Neural cell (in vitro differentiated cells): ENCODE results near the gene REPS2. TPM values are rescaled to one million over a fixed set of nuclear protein-coding genes. Genes with fewer than 3 reads are reported as not detected.

ENCODE experiments used
- H2AFZ ChIP-seq: fragments of 200-600, 300-800 bp; sonication (generic), shearing (Covaris generic); 2 replicates; pipeline ENCODE4 v1.6.0; 2014; ENCODE audit warnings: low read depth, mild to moderate bottlenecking, antibody characterized with exemption, low read length, moderate library complexity
- H3F3A ChIP-seq: fragments of 200-600 bp; shearing (Covaris generic); 2 replicates; pipeline ENCODE4 v1.6.1; 2016; ENCODE audit warnings: mild to moderate bottlenecking, moderate library complexity, mixed read lengths, antibody characterized with exemption, low read length; ENCODE audit not compliant: insufficient read depth, poor library complexity, severe bottlenecking
- H3K27ac ChIP-seq: fragments of 200-600, 300-800 bp; sonication (generic), shearing (Covaris generic); 2 replicates; pipeline ENCODE4 v1.5.1; 2014; ENCODE audit warnings: mild to moderate bottlenecking, low read length, moderate library complexity
- H3K27me3 ChIP-seq: fragments of 300-800, 200-600 bp; sonication (generic), shearing (Covaris generic); 2 replicates; pipeline ENCODE4 v1.6.0; 2014; ENCODE audit warnings: mild to moderate bottlenecking, low read depth, low read length, moderate library complexity; ENCODE audit not compliant: insufficient read depth
- H3K36me3 ChIP-seq: fragments of 300-800, 200-600 bp; sonication (generic), shearing (Covaris generic); 2 replicates; pipeline ENCODE4 v1.5.1; 2014; ENCODE audit warnings: mild to moderate bottlenecking, antibody characterized with exemption, low read length, moderate library complexity; ENCODE audit not compliant: insufficient read depth
- H3K4me2 ChIP-seq: fragments of 300-800, 200-600 bp; sonication (generic), shearing (Covaris generic); 2 replicates; pipeline ENCODE4 v1.6.0; 2014; ENCODE audit warnings: mild to moderate bottlenecking, low read length
- H3K4me3 ChIP-seq: fragments of 300-800, 200-600 bp; sonication (generic), shearing (Covaris generic); 2 replicates; pipeline ENCODE4 v1.5.1; 2014; ENCODE audit warnings: mild to moderate bottlenecking, low read length, moderate library complexity
- H3K79me2 ChIP-seq: fragments of 200-600 bp; shearing (Covaris generic); replicated peaks from 2 replicates; pipeline ENCODE4 v1.6.0; 2014; ENCODE audit warnings: mild to moderate bottlenecking, low read length, moderate library complexity; ENCODE audit not compliant: insufficient read depth
- H3K9ac ChIP-seq: fragments of 300-800, 200-600 bp; sonication (generic), shearing (Covaris generic); 2 replicates; pipeline ENCODE4 v1.6.1; 2016; ENCODE audit warnings: mild to moderate bottlenecking, low read length, mixed read lengths
- H3K9me2 ChIP-seq: fragments of 200-600 bp; shearing (Covaris generic); 2 replicates; pipeline ENCODE4 v1.6.1; 2016; ENCODE audit warnings: mild to moderate bottlenecking, low read length, mixed read lengths; ENCODE audit not compliant: insufficient read depth
- H3K9me3 ChIP-seq: fragments of 200-600, 300-800 bp; sonication (generic), shearing (Covaris generic); 2 replicates; pipeline ENCODE4 v1.6.1; 2016; ENCODE audit warnings: mild to moderate bottlenecking, mixed run types, low read length, moderate library complexity, mixed read lengths
- H4K20me1 ChIP-seq: fragments of 200-600 bp; shearing (Covaris generic); 2 replicates; pipeline ENCODE4 v1.6.1; 2016; ENCODE audit warnings: mild to moderate bottlenecking, mixed run types; ENCODE audit not compliant: insufficient read depth
- EP300 ChIP-seq: fragments of 450-650 bp; conservative IDR thresholded peaks from 2 replicates; pipeline ENCODE4 v1.6.1; 2014; ENCODE audit warnings: antibody characterized with exemption, mild to moderate bottlenecking, moderate library complexity; ENCODE audit not compliant: poor library complexity, severe bottlenecking
- EZH2 ChIP-seq: fragments of 200-600, 300-800 bp; shearing (Covaris generic), sonication (generic); IDR thresholded peaks from 2 replicates; pipeline ENCODE4 v1.6.1; 2014; ENCODE audit warnings: antibody characterized with exemption, low read length, borderline replicate concordance, mild to moderate bottlenecking; ENCODE audit not compliant: insufficient read depth, poor library complexity, severe bottlenecking
- MXI1 ChIP-seq: fragments of 450-650 bp; conservative IDR thresholded peaks from 2 replicates; pipeline ENCODE4 v1.6.1; 2014; ENCODE audit warnings: antibody characterized with exemption, mild to moderate bottlenecking; ENCODE audit not compliant: poor library complexity, severe bottlenecking
- POLR2AphosphoS5 ChIP-seq: IDR thresholded peaks from 2 replicates; pipeline ENCODE4 v1.6.1; 2012
- RAD21 ChIP-seq: fragments of 450-650 bp; conservative IDR thresholded peaks from 2 replicates; pipeline ENCODE4 v1.6.1; 2014; ENCODE audit warnings: antibody characterized with exemption, mild to moderate bottlenecking, moderate library complexity
- SMC3 ChIP-seq: fragments of 450-650 bp; conservative IDR thresholded peaks from 2 replicates; pipeline ENCODE4 v1.6.1; 2014; ENCODE audit warnings: antibody characterized with exemption, mild to moderate bottlenecking, moderate library complexity; ENCODE audit not compliant: poor library complexity
- TAF1 ChIP-seq: IDR thresholded peaks from 2 replicates; pipeline ENCODE4 v1.6.1; 2012; ENCODE audit warnings: low read depth
- polyA plus RNA-seq: library from polyadenylated mRNA; depleted of rRNA; stranded (reverse); fragments of >200 nt; gene quantifications from 2 replicates; pipeline ENCODE4 v1.2.3, GENCODE V29; 2014
- TF ChIP-seq, protein P1 (sequence below): IDR thresholded peaks from 2 replicates; pipeline ENCODE4 v1.6.1; 2012; ENCODE audit warnings: borderline replicate concordance
- TF ChIP-seq, protein P2 (sequence below): fragments of 450-650 bp; IDR thresholded peaks from 2 replicates; pipeline ENCODE4 v1.5.1; 2014; ENCODE audit warnings: antibody characterized with exemption, mild to moderate bottlenecking, moderate library complexity; ENCODE audit not compliant: poor library complexity, severe bottlenecking

REPS2 gene
- polyA plus RNA-seq, 1 donor from 2014 or later = 15.1 TPM

DNA sequence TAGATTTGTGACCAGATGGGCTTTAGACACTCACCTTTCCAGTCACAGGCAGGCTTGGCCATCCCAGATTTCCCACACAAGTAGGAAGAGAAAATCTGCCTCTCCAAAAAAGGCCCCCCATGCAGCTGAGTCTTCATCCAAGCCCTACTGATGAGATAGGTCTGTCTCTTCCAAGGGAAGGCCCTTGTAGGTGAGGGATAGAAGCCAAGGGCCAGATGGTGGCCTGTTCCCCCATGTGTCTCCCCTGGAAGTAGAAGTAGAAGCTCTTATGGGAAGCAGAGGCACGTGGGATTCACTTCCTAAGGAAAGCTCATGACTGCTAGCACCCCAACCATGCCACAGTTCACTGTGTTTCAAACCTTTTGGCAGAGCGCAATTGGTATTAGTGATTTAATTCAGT, 81.5 kb downstream of the REPS2 start:
- Histone ChIP-seq H4K20me1 (no peaks in the 10 kb centered on the region), H3K36me3 (no peaks in the 10 kb centered on the region), H3K9ac (no peak overlapping the region), H3F3A (no peaks in the 10 kb centered on the region), H2AFZ (no peak overlapping the region), H3K9me2 (no peaks in the 10 kb centered on the region), H3K4me3 (no peak overlapping the region), H3K4me2 (no peak overlapping the region), H3K9me3 (no peaks in the 10 kb centered on the region), H3K27me3 (no peaks in the 10 kb centered on the region), H3K27ac (no peak overlapping the region), H3K79me2 (no peaks in the 10 kb centered on the region)
- TF ChIP-seq POLR2AphosphoS5 (no peak), TAF1 (no peak), SMC3 (no peak), RAD21 (no peak), EP300 (no peak), MXI1 (no peak), EZH2 (no peak)
- TF ChIP-seq, protein P1, sequence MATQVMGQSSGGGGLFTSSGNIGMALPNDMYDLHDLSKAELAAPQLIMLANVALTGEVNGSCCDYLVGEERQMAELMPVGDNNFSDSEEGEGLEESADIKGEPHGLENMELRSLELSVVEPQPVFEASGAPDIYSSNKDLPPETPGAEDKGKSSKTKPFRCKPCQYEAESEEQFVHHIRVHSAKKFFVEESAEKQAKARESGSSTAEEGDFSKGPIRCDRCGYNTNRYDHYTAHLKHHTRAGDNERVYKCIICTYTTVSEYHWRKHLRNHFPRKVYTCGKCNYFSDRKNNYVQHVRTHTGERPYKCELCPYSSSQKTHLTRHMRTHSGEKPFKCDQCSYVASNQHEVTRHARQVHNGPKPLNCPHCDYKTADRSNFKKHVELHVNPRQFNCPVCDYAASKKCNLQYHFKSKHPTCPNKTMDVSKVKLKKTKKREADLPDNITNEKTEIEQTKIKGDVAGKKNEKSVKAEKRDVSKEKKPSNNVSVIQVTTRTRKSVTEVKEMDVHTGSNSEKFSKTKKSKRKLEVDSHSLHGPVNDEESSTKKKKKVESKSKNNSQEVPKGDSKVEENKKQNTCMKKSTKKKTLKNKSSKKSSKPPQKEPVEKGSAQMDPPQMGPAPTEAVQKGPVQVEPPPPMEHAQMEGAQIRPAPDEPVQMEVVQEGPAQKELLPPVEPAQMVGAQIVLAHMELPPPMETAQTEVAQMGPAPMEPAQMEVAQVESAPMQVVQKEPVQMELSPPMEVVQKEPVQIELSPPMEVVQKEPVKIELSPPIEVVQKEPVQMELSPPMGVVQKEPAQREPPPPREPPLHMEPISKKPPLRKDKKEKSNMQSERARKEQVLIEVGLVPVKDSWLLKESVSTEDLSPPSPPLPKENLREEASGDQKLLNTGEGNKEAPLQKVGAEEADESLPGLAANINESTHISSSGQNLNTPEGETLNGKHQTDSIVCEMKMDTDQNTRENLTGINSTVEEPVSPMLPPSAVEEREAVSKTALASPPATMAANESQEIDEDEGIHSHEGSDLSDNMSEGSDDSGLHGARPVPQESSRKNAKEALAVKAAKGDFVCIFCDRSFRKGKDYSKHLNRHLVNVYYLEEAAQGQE = no peak
- TF ChIP-seq, protein P2, sequence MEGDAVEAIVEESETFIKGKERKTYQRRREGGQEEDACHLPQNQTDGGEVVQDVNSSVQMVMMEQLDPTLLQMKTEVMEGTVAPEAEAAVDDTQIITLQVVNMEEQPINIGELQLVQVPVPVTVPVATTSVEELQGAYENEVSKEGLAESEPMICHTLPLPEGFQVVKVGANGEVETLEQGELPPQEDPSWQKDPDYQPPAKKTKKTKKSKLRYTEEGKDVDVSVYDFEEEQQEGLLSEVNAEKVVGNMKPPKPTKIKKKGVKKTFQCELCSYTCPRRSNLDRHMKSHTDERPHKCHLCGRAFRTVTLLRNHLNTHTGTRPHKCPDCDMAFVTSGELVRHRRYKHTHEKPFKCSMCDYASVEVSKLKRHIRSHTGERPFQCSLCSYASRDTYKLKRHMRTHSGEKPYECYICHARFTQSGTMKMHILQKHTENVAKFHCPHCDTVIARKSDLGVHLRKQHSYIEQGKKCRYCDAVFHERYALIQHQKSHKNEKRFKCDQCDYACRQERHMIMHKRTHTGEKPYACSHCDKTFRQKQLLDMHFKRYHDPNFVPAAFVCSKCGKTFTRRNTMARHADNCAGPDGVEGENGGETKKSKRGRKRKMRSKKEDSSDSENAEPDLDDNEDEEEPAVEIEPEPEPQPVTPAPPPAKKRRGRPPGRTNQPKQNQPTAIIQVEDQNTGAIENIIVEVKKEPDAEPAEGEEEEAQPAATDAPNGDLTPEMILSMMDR = no peak

DNA sequence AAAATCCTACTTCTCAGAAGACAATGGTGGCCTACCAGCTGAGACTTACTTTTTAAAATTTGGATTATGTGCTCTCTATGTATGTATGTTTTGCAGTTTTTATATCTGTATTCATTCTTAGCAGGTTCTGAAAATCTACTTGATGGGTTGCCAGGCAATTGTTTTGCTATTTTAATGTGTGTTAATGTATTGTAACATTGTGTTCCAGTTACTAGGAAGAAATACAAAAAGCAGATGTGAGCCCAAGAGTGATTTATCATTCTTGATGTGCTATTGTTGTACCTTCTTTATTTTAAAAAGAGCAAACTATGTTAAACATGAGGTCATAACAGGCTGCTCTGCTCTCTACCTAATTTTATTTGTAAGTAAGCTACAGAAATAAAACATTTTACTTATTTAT, 81.9 kb downstream of the REPS2 start:
- Histone ChIP-seq H3K9ac (no peak overlapping the region), H3K9me2 (no peaks in the 10 kb centered on the region), H2AFZ (no peak overlapping the region), H3K27me3 (no peaks in the 10 kb centered on the region), H3K36me3 (no peaks in the 10 kb centered on the region), H3F3A (no peaks in the 10 kb centered on the region), H3K79me2 (no peaks in the 10 kb centered on the region), H3K27ac (no peak overlapping the region), H4K20me1 (no peaks in the 10 kb centered on the region), H3K4me2 (no peak overlapping the region), H3K4me3 (no peak overlapping the region), H3K9me3 (no peaks in the 10 kb centered on the region)
- TF ChIP-seq EP300 (no peak), TAF1 (no peak), POLR2AphosphoS5 (no peak), RAD21 (no peak), SMC3 (no peak), EZH2 (no peak), MXI1 (no peak)
- TF ChIP-seq, protein P2 = no peak
- TF ChIP-seq, protein P1 = no peak
